Lower lobe of right lung (tissue), 2 donors: ENCODE results near the gene MPP3. TPM values are rescaled to one million over a fixed set of nuclear protein-coding genes. Genes with fewer than 3 reads are reported as not detected.
"Not testable (repeated sequence)": the region's sequence is repeated elsewhere in the genome, so short reads cannot be mapped to it uniquely, and the experiment has no call there.

Experiments used
- ATAC-seq, 2 donors: fragments of 200-7000 bp; cut with Tn5 transposase; one replicate each; pipeline ENCODE4 v1.9.1; 2020 to 2022; ENCODE audit warnings: mild to moderate bottlenecking in 2 of 2, moderate library complexity in 2 of 2
- DNase-seq: peaks from one replicate; pipeline ENCODE4 v3.0.0-alpha.2; 2020
- H3K27ac ChIP-seq: fragments of 200-600 bp; one replicate; pipeline ENCODE4 v1.8.0; 2022
- H3K27me3 ChIP-seq: fragments of 200-600 bp; one replicate; pipeline ENCODE4 v1.8.0; 2022; ENCODE audit warnings: low read depth
- H3K36me3 ChIP-seq: fragments of 200-600 bp; one replicate; pipeline ENCODE4 v1.8.0; 2022; ENCODE audit warnings: mild to moderate bottlenecking
- H3K4me1 ChIP-seq: fragments of 200-600 bp; one replicate; pipeline ENCODE4 v1.8.0; 2022
- H3K4me3 ChIP-seq: fragments of 200-600 bp; one replicate; pipeline ENCODE4 v1.8.0; 2022; ENCODE audit warnings: mild to moderate bottlenecking
- H3K9me3 ChIP-seq: fragments of 200-600 bp; one replicate; pipeline ENCODE4 v1.8.0; 2022
- intact Hi-C: fragments of 100-400 bp; cut with DNase I; formaldehyde crosslinking; loops from one replicate; pipeline ENCODE4 v1.11.0; 2022
- total RNA-seq: library from RNA; stranded (reverse); fragmentation: NEBNext Ultra II Directional; extraction: Animal tissue kit (Norgen Biotek cat#: 25700); gene quantifications from one replicate; pipeline ENCODE4 v1.2.1, GENCODE V29; 2021
- TF ChIP-seq, protein P1 (sequence below): fragments of 200-600 bp; IDR thresholded peaks from one replicate; pipeline ENCODE4 v1.8.0; 2022; ENCODE audit warnings: antibody characterized with exemption, mild to moderate bottlenecking
- donor health status: DM: no; HTN: yes; CAD: no; lungs with severe emphysema.

MPP3 gene
- total RNA-seq, 1 donor from 2014 or later = 19.2 TPM

DNA sequence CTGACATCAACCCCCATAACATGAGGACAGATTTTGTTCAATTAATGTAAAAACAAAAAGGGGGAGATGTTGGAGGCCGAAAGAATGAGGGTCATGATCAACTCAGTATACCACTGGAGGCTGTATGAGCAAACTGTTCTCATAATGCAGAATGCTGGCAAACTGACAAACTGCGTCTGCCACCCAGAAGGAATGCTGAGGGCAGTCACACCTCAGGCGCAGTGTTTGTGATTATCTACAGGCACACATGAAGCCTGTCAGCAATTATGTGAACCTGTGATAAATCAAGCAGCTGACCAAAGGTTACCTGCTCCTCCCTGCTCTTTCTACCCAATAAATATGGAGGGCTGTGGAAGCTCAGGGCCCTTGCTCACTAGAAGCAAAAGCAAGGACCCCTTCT lies 41.3 kb upstream of the MPP3 start:
- no peaks in the 10 kb centered on the region for H3K27me3 ChIP-seq
- H3K4me3 ChIP-seq = no peak overlapping the region
- no peaks in the 10 kb centered on the region for H3K36me3 ChIP-seq
- intact Hi-C loops = no loop called here
- H3K27ac ChIP-seq = no peak overlapping the region
- ATAC-seq (peak in 1 of 2 donors; percentile 52), DNase-seq (no peak)
- H3K9me3 ChIP-seq = no peaks in the 10 kb centered on the region
- TF ChIP-seq, protein P1, sequence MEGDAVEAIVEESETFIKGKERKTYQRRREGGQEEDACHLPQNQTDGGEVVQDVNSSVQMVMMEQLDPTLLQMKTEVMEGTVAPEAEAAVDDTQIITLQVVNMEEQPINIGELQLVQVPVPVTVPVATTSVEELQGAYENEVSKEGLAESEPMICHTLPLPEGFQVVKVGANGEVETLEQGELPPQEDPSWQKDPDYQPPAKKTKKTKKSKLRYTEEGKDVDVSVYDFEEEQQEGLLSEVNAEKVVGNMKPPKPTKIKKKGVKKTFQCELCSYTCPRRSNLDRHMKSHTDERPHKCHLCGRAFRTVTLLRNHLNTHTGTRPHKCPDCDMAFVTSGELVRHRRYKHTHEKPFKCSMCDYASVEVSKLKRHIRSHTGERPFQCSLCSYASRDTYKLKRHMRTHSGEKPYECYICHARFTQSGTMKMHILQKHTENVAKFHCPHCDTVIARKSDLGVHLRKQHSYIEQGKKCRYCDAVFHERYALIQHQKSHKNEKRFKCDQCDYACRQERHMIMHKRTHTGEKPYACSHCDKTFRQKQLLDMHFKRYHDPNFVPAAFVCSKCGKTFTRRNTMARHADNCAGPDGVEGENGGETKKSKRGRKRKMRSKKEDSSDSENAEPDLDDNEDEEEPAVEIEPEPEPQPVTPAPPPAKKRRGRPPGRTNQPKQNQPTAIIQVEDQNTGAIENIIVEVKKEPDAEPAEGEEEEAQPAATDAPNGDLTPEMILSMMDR = no peak
- peaks cover 7% of the 10 kb centered on the region for H3K4me1 ChIP-seq

DNA sequence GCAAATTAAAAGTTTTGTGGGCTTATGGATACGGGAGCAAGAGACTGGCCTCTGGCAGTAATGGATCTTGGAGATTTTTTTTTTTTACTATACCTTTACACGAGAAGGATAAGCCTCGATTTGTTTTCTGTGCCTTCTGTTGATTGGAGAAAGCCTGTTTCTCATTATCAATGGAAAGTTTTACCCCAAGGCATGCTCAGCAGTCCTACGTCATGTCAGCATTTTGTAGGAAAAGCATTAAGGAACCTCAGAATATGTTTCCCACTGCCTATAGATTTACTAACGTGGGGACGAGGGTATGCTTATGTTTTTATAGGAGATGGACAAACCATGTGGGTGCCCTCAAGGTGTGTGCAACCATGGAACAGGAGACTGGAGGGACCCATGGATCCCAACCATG lies 40.9 kb upstream of the MPP3 start:
- Histone ChIP-seq H3K4me3 (no peak overlapping the region), H3K27ac (no peak overlapping the region), H3K27me3 (no peaks in the 10 kb centered on the region), H3K36me3 (no peaks in the 10 kb centered on the region), H3K9me3 (no peaks in the 10 kb centered on the region), H3K4me1 (peaks cover 6% of the 10 kb centered on the region)
- no peak for ATAC-seq
- no peak for DNase-seq
- TF ChIP-seq, protein P1 = no peak
- intact Hi-C loops = no loop called here

DNA sequence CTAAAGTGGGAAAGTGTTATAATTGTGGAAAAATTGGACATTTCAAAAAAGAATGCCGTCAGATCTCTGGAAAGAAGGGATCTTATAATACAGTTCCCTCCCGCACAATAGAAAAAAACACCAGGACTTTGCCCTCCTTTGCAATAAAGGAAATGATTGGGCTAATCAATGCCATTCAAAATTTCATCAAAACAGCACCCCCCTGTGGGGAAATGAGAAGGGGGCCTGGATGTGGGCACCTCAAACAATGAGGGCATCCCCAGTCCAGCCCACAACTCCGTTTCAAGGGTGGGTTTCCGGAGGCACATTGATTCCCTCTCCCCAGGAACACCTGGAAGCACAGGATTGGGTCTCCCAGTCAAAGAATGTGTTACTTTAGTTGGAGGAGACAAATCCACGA lies 40.1 kb upstream of the MPP3 start:
- H3K36me3 ChIP-seq = no peaks in the 10 kb centered on the region
- no peaks in the 10 kb centered on the region for H3K9me3 ChIP-seq
- H3K27me3 ChIP-seq = no peaks in the 10 kb centered on the region
- TF ChIP-seq, protein P1 = no peak
- no peak overlapping the region for H3K27ac ChIP-seq
- no peak overlapping the region for H3K4me3 ChIP-seq
- intact Hi-C loops = no loop called here
- no peaks in the 10 kb centered on the region for H3K4me1 ChIP-seq
- no peak for DNase-seq
- no peak for ATAC-seq

DNA sequence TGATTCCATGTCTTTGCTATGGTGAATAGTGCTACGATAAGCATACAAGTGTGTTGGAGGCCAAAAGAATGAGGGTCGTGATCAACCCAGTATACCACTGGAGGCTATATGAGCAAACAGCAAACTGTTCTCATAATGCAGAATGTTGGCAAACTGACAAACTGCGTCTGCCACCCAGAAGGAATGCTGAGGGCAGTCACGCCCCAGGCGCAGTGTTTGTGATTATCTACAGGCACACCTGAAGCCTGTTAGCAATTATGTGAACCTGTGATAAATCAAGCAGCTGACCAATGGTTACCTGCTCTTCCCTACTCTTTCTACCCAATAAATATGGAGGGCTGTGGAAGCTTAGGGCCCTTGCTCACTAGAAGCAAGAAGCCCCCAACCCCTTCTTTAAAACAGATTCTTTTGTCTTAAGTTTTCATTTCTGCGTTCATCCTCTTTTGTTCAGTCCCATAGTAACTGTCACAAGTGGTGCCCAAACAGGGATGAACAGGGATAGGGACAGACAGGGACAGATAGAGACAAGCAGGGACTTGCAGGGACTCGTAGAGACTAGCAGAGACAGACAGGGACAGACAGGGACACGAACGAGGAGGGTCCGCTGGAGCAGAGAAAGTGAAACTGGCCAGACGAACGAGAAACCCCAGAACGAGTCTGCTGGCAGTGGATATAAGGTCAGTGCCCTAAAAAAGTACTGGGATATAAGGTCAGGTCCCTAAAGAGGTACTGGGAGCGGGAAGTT lies 39.2 kb upstream of the MPP3 start:
- Histone ChIP-seq H3K36me3 (no peaks in the 10 kb centered on the region), H3K27ac (peak overlapping the region; percentile 6), H3K9me3 (no peaks in the 10 kb centered on the region), H3K4me1 (no peaks in the 10 kb centered on the region), H3K4me3 (peak overlapping the region; percentile 12), H3K27me3 (no peaks in the 10 kb centered on the region)
- TF ChIP-seq, protein P1 = no peak
- ATAC-seq (peak; percentile 60 to 66), DNase-seq (peak; percentile 70)
- intact Hi-C loops = no loop called here

DNA sequence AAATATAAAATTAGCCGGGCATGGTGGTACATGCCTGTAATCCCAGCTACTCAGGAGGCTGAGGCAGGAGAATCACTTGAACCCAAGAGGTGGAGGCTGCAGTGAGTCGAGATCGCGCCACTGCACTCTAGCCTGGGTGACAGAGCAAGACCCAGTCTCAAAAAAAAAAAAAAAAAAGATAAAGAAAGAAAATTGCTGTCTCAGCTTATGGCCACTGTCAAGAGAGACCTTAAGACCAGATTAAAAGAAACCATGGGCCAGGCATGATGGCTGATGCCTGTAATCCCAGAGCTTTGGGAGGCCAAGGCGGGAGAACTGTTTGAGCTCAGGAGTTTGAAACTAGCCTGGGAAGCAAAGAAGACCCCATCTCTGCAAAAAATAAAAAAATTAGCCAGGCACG lies 36.1 kb upstream of the MPP3 start:
- H3K4me3 ChIP-seq, DNase-seq, intact Hi-C loops, H3K4me1 ChIP-seq, ATAC-seq, H3K27ac ChIP-seq, H3K27me3 ChIP-seq, H3K36me3 ChIP-seq, H3K9me3 ChIP-seq: not testable (repeated sequence)

DNA sequence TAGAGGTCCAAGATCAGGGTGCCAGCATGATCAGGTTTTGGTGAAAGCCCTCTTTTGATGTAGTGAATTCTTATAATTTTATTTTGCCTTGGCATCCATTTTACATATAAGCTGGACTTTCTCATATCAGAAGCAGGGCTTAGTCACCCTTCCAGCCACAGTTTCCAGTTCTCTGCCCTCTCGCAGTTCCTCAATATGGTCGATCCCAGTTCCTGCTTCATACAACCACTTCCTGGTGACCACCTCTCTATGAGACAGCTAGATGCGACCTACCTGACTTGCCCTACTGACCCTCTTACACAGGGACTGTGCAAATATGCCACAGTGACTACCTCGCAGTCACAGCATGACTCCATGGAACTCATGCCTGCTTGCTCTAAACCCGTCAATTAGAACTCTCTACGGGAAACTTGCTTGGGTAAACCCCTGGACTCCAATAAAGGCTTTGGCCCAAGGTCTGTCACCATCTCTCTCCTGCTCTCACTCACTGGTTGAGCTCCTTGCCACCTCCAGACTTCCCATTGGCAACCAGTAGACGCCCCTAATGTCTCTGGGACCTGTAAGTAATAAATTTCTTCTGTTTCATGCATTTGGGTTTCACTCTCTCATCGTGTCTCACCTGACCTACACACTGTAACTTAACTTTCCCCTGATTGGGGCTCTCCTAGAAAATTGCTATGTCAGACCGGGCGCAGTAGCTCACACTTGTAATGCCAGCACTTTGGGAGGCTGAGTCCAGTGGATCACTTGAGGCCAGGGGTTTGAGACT lies 35.5 kb upstream of the MPP3 start:
- no peak overlapping the region for H3K4me3 ChIP-seq
- TF ChIP-seq, protein P1 = no peak
- peak; percentile 40 to 47 for ATAC-seq
- H3K27ac ChIP-seq = no peak overlapping the region
- DNase-seq = no peak
- no peaks in the 10 kb centered on the region for H3K4me1 ChIP-seq
- intact Hi-C loops = no loop called here
- H3K9me3 ChIP-seq = no peaks in the 10 kb centered on the region
- no peaks in the 10 kb centered on the region for H3K27me3 ChIP-seq
- H3K36me3 ChIP-seq = no peaks in the 10 kb centered on the region
